SHP77 (cell line): ENCODE measurements around the gene SPON2.
A peak's percentile ranks its signal among the peaks of the same experiment; 100 is the strongest.
"Not testable (repeated sequence)": the region's sequence is repeated elsewhere in the genome, so short reads cannot be mapped to it uniquely, and the experiment has no call there.

Experiments used
- DNase-seq, 2 experiments: peaks; one replicate each; lab custom pipeline; 2025; lab: John Stamatoyannopoulos, UW

SPON2 gene

DNA sequence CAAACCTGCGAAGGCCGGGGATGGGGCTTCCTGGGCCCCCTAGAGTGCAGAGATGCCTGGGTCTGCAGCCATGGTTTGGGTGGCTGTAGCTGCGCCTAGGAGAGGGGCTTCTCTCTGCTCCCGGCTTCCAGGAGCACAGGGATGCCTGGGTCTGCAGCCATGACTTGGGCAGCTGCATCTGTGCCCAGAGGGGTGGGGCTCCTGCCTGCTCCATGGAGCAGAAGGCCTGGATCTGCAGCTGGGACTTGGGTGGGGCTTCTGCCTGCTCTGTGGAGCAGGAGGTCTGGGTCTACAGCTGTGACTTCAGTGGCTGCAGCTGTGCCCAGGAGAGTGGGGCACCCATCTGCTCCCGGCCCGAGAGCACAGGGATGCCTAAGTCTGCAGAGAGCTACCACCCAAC, 20.8 kb downstream of the SPON2 start:
- no peak for DNase-seq

DNA sequence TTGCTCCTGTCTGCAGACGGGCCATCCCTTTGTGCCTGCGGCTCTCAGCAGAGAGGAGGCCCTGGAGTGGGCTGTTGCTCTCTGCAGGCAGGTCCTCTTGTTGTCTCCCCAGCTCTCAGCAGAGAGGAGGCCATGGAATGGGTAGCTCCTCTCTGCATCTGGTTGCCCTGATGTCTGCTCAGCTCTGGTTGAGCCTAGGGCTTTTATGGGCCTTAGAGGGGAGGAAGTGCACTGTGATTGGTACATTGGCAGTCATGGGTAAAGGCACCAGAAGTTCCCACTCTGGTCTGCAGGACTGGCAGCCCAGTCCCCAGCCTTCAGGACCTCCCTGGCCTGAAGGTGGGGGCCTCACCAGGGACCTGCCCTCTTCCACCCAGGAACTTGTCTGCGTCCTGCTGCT, 21.5 kb downstream of the SPON2 start:
- no peak for DNase-seq

DNA sequence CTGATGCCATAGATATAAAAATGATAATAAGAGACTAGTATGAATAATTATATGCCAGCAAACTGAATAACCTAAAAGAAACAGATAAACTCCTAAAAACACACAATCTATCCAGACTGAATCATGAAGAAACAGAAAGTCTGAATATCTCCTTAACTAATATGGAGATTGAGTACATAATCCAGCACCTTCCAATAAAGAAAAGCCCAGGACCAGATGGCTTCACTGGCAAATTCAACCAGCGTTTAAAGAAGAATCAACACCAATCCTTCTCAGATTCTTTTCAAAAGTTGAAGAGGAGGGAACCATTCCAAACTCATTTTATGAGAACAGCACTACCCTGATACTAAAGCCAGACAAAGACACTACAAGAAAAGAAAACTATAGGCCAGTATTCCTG, 32.5 kb downstream of the SPON2 start:
- DNase-seq = no peak

DNA sequence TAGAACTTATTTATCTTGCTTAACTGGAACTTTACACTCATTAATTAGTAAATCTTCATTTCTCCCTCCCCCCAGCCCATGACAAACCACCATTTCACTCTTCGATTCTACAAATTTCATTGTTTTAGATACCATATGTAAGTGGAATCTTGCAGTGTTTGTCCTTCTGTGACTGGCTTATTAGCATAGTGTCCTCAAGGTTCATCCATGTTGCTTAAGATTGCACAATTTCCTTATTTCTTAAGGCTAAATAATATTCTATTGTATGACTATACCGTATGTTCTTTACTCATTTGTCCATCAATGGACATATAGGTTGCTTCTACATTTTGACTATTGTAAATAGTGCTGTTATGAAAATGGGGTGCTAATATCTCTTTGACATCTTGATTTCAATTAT, 34.5 kb downstream of the SPON2 start:
- DNase-seq = no peak

DNA sequence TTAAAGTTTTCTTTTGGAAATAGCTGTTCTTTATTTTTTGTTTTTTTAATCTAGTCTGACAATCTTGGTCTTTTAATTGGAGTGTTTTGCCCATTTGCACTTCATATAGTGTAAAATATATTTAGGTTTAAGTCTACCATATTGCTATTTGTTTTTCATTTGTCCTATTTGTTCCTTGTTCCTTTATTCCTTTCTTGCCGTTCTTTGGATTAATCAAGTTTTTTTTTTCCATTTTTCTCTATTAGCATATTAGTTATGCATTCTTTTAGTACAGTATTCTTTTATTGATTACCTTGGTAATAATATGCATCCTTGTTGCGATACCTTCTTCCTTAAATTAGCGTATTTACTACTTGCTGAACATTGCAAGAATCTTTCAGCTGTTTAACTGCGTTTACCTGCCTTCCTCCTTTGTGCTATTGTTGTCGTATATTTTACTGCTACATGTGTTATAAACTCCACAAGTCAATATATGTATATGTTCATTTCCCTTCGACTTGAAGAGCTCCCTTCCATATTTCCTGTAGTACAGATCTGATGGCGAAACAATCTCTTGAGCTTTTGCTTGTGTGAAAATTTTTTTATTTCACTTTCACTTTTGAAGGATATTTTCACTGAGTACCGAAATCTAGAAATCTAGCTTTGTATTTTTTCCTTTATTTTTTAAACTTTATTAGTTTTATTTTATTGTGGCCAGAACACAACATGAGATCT, 35.2 kb downstream of the SPON2 start:
- DNase-seq = no peak

DNA sequence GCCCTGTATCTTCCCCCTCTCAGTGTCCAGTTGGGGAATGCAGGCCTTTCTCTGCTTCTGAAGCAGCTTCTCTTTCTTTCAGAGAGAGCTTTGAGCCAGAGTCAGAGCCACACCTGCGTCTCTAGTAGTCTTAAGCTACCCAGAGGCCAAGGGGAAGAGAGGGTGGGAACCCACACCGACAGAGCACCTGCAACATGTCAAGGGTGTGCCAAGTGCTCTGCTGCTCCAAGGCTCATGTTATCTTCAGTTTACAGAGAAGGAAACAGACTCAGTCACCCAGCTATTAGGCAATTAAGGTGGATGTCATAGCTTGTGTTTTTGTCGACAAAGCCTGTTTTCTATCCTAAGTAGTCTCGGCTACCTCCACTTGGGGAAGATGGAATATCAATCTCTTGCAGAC, 36.3 kb downstream of the SPON2 start:
- no peak for DNase-seq

DNA sequence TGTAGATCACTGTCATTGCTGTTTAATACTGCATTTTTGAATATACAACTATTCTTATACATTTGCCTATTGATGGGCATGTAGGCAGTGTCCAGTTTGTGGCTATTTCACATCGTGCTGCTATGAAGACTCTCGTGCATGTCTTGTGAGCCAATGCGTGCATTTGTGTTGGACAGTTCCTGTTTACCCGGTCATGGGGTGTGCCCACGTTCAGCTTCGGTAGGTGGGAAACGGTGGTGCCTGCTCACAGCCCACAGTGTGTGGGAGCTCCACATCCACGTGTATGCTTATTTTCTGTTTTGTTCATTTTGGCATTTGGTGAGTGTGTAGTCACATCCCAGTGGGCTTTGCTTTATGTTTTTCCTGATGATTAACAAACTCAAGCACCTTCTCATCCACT, 39.4 kb downstream of the SPON2 start:
- DNase-seq = no peak

DNA sequence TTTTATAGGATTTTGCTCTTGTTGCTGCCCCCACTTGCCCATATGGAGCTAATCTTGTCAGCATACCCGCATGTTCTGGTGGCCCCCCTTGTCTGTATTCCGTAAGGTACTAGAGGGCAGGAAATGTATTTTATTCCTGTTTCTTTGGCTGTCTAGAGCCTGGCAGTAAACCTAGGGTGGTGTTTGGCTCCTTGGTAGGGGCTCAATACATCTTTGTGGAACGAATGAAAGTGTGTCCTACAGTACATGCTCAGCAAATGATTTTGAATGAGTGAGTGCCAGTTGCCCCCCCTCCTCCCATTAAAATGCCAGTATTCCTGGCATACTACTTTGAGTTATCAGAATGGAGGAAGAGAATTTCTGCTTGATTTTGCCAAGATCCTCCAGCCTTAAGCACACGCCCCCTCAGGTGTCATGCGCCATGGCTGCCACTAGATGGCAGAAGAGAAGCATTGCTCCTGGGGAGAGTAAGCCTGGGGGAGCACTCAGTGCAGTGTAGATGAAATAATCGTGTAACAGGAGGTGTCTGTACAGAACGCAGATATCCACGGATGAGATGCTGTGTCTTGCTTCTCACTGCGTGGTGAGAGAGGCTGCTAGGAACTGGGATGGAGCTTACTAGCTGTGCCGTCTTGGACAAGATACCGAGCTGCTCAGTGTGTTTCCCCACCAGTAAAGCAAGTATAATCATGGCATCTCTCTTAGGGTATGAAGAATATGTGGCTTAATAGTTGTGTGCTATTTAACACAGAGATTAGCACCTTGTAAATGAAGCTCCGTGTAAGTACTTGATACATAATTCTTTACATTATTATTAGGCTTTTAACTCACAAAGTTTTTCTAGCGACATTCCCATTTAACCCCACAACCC, 41.8 kb downstream of the SPON2 start:
- peak; percentile 28 to 39 for DNase-seq

DNA sequence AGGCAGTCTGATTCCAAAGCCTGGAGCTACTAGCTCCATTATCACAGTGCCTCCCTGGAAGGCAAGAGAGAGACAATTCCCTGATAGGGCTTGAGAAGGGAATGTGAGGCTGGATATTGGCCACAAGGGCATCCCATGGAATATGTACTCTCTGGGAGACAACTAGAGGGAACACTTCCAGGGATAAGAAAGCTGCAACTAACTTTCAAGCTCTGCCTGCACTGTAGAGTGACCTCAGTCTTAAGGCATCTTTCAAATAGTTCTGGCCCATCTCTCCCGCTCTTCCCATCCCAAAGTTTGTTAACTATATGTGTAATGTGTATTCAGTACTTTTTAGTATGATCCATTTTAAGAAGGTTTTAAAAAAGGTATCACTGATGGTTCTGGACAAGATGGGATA, 45.9 kb downstream of the SPON2 start:
- no peak for DNase-seq

DNA sequence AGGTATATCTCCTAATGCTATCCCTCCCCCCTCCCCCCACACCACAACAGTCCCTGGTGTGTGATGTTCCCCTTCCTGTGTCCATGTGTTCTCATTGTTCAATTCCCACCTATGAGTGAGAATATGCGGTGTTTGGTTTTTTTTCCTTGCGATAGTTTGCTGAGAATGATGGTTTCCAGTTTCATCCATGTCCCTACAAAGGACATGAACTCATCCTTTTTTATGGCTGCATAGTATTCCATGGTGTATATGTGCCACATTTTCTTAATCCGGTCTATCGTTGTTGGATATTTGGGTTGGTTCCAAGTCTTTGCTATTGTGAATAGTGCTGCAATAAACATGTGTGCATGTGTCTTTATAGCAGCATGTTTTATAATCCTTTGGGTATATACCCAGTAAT, 46.9 kb downstream of the SPON2 start:
- DNase-seq = not testable (repeated sequence)

DNA sequence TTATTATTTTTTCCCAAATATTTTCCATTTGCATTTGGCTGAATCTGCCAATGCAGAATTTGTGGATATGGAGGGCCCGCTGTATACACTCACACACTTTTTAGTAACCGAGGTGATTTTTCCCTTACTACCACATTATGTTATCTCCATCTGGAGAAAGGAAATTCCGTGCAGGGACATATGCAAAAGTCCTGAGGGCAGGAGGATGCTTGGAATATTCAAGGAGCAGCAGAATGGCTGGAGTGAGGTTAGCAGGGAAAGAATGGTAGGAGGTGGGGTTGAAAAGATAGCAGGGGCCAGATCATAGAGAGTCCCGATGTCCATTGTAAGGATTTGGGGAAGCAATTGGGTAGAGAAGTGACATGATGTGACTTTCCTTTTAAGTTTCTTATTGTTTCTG, 47.6 kb downstream of the SPON2 start:
- no peak for DNase-seq

DNA sequence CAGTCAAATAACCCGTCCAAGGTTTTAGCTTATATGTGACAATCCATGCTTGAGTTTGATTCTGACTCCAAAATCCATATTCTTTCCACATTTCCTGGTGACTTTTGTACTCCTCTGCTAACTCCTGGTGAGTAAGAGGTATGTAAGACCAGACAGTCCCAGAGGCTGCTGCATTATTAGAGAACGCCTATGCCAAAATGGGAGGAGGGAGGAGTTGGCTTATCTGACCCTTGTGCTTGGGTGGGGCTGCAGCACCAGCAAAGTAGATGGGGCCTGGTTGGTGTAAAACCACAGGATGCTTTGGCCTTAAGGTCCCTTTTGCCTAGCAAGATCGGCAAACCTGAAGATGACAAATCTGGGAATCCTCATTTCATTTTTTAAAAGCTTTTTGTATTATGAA, 49.9 kb downstream of the SPON2 start:
- DNase-seq = no peak
